Left ventricle myocardium inferior (tissue), 1 donor: ENCODE data around the gene TMEM170A. TPM values are rescaled to one million over a fixed set of nuclear protein-coding genes. Genes with fewer than 3 reads are reported as not detected.

ENCODE experiments used
- DNase-seq: peaks from one replicate; pipeline ENCODE4 v3.0.0-alpha.2; 2020
- H3K27ac ChIP-seq: fragments of 200-600 bp; replicated peaks from 2 replicates; pipeline ENCODE4 v1.8.0; 2021
- H3K27me3 ChIP-seq: fragments of 200-600 bp; 2 replicates; pipeline ENCODE4 v1.8.0; 2021; ENCODE audit warnings: low read depth
- H3K36me3 ChIP-seq: fragments of 200-600 bp; 2 replicates; pipeline ENCODE4 v1.8.0; 2021
- H3K4me1 ChIP-seq: fragments of 200-600 bp; 2 replicates; pipeline ENCODE4 v1.8.0; 2021
- H3K4me3 ChIP-seq: fragments of 200-600 bp; 2 replicates; pipeline ENCODE4 v1.8.0; 2021; ENCODE audit warnings: mild to moderate bottlenecking, moderate library complexity
- H3K9me3 ChIP-seq: fragments of 200-600 bp; replicated peaks from 2 replicates; pipeline ENCODE4 v1.8.0; 2021
- intact Hi-C: fragments of 100-400 bp; cut with micrococcal nuclease; formaldehyde crosslinking; loops from one replicate; pipeline ENCODE4 v1.11.0; 2022
- total RNA-seq: library from RNA; stranded (reverse); fragmentation: NEBNext Ultra II Directional; extraction: Animal tissue kit (Norgen Biotek cat#: 25700); gene quantifications from one replicate; pipeline ENCODE4 v1.2.1, GENCODE V29; 2021
- TF ChIP-seq, protein P1 (sequence below): fragments of 200-600 bp; IDR thresholded peaks from 2 replicates; pipeline ENCODE4 v1.8.0; 2021; ENCODE audit warnings: antibody characterized with exemption, mild to moderate bottlenecking, borderline replicate concordance
- donor health status: DM: no; HTN: yes; CAD: no; lungs with severe emphysema.

TMEM170A gene
- total RNA-seq, 1 donor from 2014 or later = 10.3 TPM

GRCh38 chr16:75477680-75478473 is 13.4 kb upstream of the TMEM170A start:
- no peaks in the 10 kb centered on the region for H3K4me1 ChIP-seq
- no peaks in the 10 kb centered on the region for H3K9me3 ChIP-seq
- TF ChIP-seq, protein P1, sequence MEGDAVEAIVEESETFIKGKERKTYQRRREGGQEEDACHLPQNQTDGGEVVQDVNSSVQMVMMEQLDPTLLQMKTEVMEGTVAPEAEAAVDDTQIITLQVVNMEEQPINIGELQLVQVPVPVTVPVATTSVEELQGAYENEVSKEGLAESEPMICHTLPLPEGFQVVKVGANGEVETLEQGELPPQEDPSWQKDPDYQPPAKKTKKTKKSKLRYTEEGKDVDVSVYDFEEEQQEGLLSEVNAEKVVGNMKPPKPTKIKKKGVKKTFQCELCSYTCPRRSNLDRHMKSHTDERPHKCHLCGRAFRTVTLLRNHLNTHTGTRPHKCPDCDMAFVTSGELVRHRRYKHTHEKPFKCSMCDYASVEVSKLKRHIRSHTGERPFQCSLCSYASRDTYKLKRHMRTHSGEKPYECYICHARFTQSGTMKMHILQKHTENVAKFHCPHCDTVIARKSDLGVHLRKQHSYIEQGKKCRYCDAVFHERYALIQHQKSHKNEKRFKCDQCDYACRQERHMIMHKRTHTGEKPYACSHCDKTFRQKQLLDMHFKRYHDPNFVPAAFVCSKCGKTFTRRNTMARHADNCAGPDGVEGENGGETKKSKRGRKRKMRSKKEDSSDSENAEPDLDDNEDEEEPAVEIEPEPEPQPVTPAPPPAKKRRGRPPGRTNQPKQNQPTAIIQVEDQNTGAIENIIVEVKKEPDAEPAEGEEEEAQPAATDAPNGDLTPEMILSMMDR = no peak
- H3K36me3 ChIP-seq = no peaks in the 10 kb centered on the region
- no peak overlapping the region for H3K4me3 ChIP-seq
- no peak for DNase-seq
- H3K27ac ChIP-seq = no peak overlapping the region
- intact Hi-C loops = no loop called here
- H3K27me3 ChIP-seq = no peaks in the 10 kb centered on the region

DNA sequence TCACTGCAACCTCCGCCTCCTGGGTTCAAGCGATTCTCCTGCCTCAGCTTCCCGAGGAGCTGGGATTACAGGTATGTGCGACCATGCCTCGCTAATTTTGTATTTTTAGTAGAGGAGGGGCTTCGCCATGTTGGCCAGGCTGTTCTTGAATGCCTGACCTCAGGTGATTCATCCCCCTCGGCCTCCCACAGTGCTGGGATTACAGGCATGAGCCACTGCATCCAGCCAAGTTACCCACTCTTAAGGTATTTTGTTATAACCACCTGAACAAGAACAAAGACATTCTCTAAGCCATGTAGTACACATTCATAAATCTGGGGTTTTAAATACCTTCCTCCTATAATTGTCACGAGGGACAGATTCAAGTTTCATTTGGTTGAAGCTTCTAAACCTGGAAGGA is 12.3 kb upstream of the TMEM170A start:
- Histone ChIP-seq H3K9me3 (no peaks in the 10 kb centered on the region), H3K4me3 (no peak overlapping the region), H3K27ac (no peak overlapping the region), H3K27me3 (no peaks in the 10 kb centered on the region), H3K36me3 (no peaks in the 10 kb centered on the region), H3K4me1 (no peaks in the 10 kb centered on the region)
- no peak for DNase-seq
- intact Hi-C loops = no loop called here
- TF ChIP-seq, protein P1 = no peak

DNA sequence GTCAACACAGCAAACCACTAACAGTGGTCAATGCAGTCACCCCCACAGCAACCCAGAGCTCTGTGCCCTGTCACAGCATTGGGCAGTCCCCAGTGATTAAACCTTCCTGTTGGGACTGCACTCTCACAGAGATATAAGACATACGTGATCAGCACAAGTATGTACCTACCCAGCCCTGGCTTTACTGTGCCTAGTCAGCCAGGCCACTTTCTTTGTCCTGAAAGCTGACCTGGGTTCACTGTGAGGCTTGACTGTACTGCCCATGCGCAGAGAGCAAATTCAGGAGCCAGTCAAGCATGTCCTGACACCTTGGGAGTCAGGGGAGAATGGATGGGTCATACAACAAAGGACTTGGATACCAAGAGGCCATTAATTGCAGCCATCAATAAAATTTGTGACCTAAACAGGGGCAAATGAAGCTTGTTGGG is 10.9 kb upstream of the TMEM170A start:
- TF ChIP-seq, protein P1 = no peak
- no peaks in the 10 kb centered on the region for H3K4me1 ChIP-seq
- H3K36me3 ChIP-seq = no peaks in the 10 kb centered on the region
- no peaks in the 10 kb centered on the region for H3K27me3 ChIP-seq
- intact Hi-C loops = no loop called here
- no peak for DNase-seq
- H3K27ac ChIP-seq = no peak overlapping the region
- no peaks in the 10 kb centered on the region for H3K9me3 ChIP-seq
- no peak overlapping the region for H3K4me3 ChIP-seq

GRCh38 chr16:75472908-75473877 is 8.7 kb upstream of the TMEM170A start:
- TF ChIP-seq, protein P1 = no peak
- Histone ChIP-seq H3K36me3 (no peaks in the 10 kb centered on the region), H3K27ac (no peak overlapping the region), H3K9me3 (no peaks in the 10 kb centered on the region), H3K4me1 (no peaks in the 10 kb centered on the region), H3K27me3 (no peaks in the 10 kb centered on the region), H3K4me3 (no peak overlapping the region)
- DNase-seq = no peak
- intact Hi-C loops = loop anchor here (5.0 kb wide), 1 partner anchor 294 kb away; no protein-coding TSS in a partner anchor
